ENCODE data around the gene CELF2.

The CELF2 gene

GRCh38 chr10:11143242-11143641 is 125.6 kb downstream of the CELF2 start:
- no peak for TF ChIP-seq POLR2A (IDR thresholded peaks at IDR 0.05; ENCODE audit: low read depth, low read length)
- no peak for FAIRE-seq
- no peak for DNase-seq (ENCODE audit: insufficient read length, low spot score)

- no peak for DNase-seq (ENCODE audit: insufficient read length, low spot score)
- no peak for FAIRE-seq
- TF ChIP-seq POLR2A (IDR thresholded peaks at IDR 0.05; ENCODE audit: low read depth, low read length), result no peak
Measured at GRCh38 chr10:11144626-11145494, 127.2 kb downstream of the CELF2 start.

GRCh38 chr10:11145495-11145855 is 127.8 kb downstream of the CELF2 start:
- FAIRE-seq (no peak), DNase-seq (ENCODE audit: insufficient read length, low spot score) (no peak)
- TF ChIP-seq POLR2A (IDR thresholded peaks at IDR 0.05; ENCODE audit: low read depth, low read length), result no peak

GRCh38 chr10:11146402-11147171 is 128.9 kb downstream of the CELF2 start:
- DNase-seq (ENCODE audit: insufficient read length, low spot score), result no peak
- FAIRE-seq, result no peak
- no peak for TF ChIP-seq POLR2A (IDR thresholded peaks at IDR 0.05; ENCODE audit: low read depth, low read length)

GRCh38 chr10:11147722-11148121 is 130.1 kb downstream of the CELF2 start:
- TF ChIP-seq POLR2A (IDR thresholded peaks at IDR 0.05; ENCODE audit: low read depth, low read length), result no peak
- no peak for DNase-seq (ENCODE audit: insufficient read length, low spot score)
- no peak for FAIRE-seq

GRCh38 chr10:11148142-11149028 is 130.7 kb downstream of the CELF2 start:
- FAIRE-seq, result no peak
- no peak for TF ChIP-seq POLR2A (IDR thresholded peaks at IDR 0.05; ENCODE audit: low read depth, low read length)

GRCh38 chr10:11149807-11150141 is 132.1 kb downstream of the CELF2 start:
- DNase-seq (ENCODE audit: insufficient read length, low spot score), result no peak
- TF ChIP-seq POLR2A (IDR thresholded peaks at IDR 0.05; ENCODE audit: low read depth, low read length), result no peak
- FAIRE-seq, result no peak

More at GRCh38 chr10:11148142-11149028, 130.7 kb downstream of the CELF2 start:
- DNase-seq (ENCODE audit: insufficient read length, low spot score), result no peak

- TF ChIP-seq POLR2A (IDR thresholded peaks at IDR 0.05; ENCODE audit: low read depth, low read length), result no peak
- DNase-seq (ENCODE audit: insufficient read length, low spot score) (no peak), FAIRE-seq (no peak)
Measured at GRCh38 chr10:11150231-11150731, 132.6 kb downstream of the CELF2 start.

GRCh38 chr10:11150879-11151415 is 133.3 kb downstream of the CELF2 start:
- TF ChIP-seq POLR2A (IDR thresholded peaks at IDR 0.05; ENCODE audit: low read depth, low read length), result no peak
- DNase-seq (ENCODE audit: insufficient read length, low spot score) (no peak), FAIRE-seq (no peak)

GRCh38 chr10:11152801-11153200 is 135.1 kb downstream of the CELF2 start:
- DNase-seq (ENCODE audit: insufficient read length, low spot score), result no peak
- TF ChIP-seq POLR2A (IDR thresholded peaks at IDR 0.05; ENCODE audit: low read depth, low read length), result no peak
- FAIRE-seq, result no peak

- no peak for TF ChIP-seq POLR2A (IDR thresholded peaks at IDR 0.05; ENCODE audit: low read depth, low read length)
- DNase-seq (ENCODE audit: insufficient read length, low spot score) (no peak), FAIRE-seq (no peak)
Measured at GRCh38 chr10:11153245-11153644, 135.6 kb downstream of the CELF2 start.

GRCh38 chr10:11153766-11154165 is 136.1 kb downstream of the CELF2 start:
- no peak for TF ChIP-seq POLR2A (IDR thresholded peaks at IDR 0.05; ENCODE audit: low read depth, low read length)
- DNase-seq (ENCODE audit: insufficient read length, low spot score) (no peak), FAIRE-seq (no peak)

GRCh38 chr10:11154333-11154732 is 136.7 kb downstream of the CELF2 start:
- FAIRE-seq (no peak), DNase-seq (ENCODE audit: insufficient read length, low spot score) (no peak)
- no peak for TF ChIP-seq POLR2A (IDR thresholded peaks at IDR 0.05; ENCODE audit: low read depth, low read length)

Measured in H54 (cell line).